ENCODE results near the gene EVC2. TPM values are rescaled to one million over a fixed set of nuclear protein-coding genes. Genes with fewer than 3 reads are reported as not detected.

The EVC2 gene
- total RNA-seq, 1 donor from 2014 or later: 1.1 TPM

DNA sequence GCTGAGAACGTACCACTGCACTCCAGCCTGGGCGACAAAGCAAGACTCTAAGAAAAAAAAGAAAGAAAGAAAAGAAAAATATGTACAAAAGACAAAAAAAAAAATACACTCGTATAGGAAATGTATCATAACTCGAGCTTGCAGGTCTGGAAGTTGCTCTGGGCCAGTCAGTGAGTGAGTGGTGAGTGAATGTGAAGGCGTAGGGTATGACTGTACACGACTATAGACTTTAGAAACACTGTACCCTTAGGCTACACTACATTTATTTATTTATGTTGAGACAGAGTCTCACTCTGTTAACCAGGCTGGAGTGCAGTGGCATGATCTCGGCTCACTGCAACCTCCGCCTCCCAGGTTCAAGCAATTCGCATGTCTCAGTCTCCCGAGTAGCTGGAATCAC, 29.4 kb downstream of the EVC2 start:
- Mint-ChIP-seq H3K9me3 (no peaks in the 10 kb centered on the region), H3K27me3 (no peaks in the 10 kb centered on the region), H3K27ac (no peak overlapping the region), H3K4me1 (no peaks in the 10 kb centered on the region), H3K4me3 (no peak overlapping the region), H3K36me3 (ENCODE audit: low read depth) (no peaks in the 10 kb centered on the region)
- ATAC-seq (ENCODE audit: low read depth) (no peak), DNase-seq (no peak)
- TF ChIP-seq, protein P1, sequence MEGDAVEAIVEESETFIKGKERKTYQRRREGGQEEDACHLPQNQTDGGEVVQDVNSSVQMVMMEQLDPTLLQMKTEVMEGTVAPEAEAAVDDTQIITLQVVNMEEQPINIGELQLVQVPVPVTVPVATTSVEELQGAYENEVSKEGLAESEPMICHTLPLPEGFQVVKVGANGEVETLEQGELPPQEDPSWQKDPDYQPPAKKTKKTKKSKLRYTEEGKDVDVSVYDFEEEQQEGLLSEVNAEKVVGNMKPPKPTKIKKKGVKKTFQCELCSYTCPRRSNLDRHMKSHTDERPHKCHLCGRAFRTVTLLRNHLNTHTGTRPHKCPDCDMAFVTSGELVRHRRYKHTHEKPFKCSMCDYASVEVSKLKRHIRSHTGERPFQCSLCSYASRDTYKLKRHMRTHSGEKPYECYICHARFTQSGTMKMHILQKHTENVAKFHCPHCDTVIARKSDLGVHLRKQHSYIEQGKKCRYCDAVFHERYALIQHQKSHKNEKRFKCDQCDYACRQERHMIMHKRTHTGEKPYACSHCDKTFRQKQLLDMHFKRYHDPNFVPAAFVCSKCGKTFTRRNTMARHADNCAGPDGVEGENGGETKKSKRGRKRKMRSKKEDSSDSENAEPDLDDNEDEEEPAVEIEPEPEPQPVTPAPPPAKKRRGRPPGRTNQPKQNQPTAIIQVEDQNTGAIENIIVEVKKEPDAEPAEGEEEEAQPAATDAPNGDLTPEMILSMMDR (IDR thresholded peaks at IDR 0.05): no peak
- intact Hi-C loops (cut with micrococcal nuclease): no loop called here
- ChIA-PET CTCF (no interaction called here), POLR2A (no interaction called here)

DNA sequence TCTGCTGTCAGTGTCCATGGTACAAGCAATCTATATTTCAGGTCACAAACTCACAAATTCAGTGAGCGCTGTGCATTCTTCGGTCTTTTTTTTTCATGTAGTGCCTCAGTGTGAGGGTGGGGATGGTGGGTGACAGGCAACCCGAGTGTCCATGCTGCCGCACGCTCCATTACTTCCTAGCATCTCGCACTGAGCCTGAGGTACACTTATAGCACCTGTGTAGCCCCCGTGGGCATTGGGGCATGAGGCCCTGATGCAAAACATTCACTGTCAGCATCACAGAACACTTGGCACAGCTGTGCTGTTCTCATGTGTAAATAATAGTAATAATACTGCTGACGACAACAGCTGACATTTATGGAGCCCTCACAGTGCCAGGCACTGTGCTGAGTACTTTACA, 31.6 kb downstream of the EVC2 start:
- CTCF ChIA-PET: no interaction called here
- POLR2A ChIA-PET: no interaction called here
- H3K4me3 Mint-ChIP-seq: no peak overlapping the region
- no peak overlapping the region for H3K27ac Mint-ChIP-seq
- no peaks in the 10 kb centered on the region for H3K27me3 Mint-ChIP-seq
- no peak for ATAC-seq (ENCODE audit: low read depth)
- no peak for DNase-seq
- TF ChIP-seq, protein P1 (IDR thresholded peaks at IDR 0.05): no peak
- H3K36me3 Mint-ChIP-seq (ENCODE audit: low read depth): no peaks in the 10 kb centered on the region
- no peaks in the 10 kb centered on the region for H3K9me3 Mint-ChIP-seq
- intact Hi-C loops (cut with micrococcal nuclease): no loop called here
- H3K4me1 Mint-ChIP-seq: no peaks in the 10 kb centered on the region

DNA sequence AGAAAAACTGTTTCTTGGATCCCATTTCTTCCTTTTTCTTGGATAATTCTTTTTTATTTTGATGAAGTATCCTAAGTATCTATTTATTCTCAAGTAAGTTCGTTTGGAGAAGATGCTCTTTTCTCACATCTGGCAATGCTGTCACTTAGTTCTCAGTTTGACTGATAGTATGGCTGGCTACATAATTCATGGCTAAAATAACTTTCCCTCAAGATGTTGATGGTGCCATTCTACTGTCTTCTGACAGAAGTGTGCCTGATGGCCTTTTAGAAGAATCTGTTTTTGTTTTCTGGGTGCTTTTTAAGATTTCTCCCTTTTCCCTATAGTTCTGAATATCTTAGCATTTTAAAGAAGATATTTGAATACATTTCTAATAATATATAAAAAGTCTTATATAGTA, 41.6 kb downstream of the EVC2 start:
- no peaks in the 10 kb centered on the region for H3K4me1 Mint-ChIP-seq
- H3K27me3 Mint-ChIP-seq: no peaks in the 10 kb centered on the region
- no peak overlapping the region for H3K4me3 Mint-ChIP-seq
- H3K27ac Mint-ChIP-seq: no peak overlapping the region
- H3K9me3 Mint-ChIP-seq: peaks cover 8% of the 10 kb centered on the region
- intact Hi-C loops (cut with micrococcal nuclease): no loop called here
- ATAC-seq (ENCODE audit: low read depth) (no peak), DNase-seq (no peak)
- ChIA-PET CTCF (no interaction called here), POLR2A (no interaction called here)
- TF ChIP-seq, protein P1 (IDR thresholded peaks at IDR 0.05): no peak
- H3K36me3 Mint-ChIP-seq (ENCODE audit: low read depth): no peaks in the 10 kb centered on the region

DNA sequence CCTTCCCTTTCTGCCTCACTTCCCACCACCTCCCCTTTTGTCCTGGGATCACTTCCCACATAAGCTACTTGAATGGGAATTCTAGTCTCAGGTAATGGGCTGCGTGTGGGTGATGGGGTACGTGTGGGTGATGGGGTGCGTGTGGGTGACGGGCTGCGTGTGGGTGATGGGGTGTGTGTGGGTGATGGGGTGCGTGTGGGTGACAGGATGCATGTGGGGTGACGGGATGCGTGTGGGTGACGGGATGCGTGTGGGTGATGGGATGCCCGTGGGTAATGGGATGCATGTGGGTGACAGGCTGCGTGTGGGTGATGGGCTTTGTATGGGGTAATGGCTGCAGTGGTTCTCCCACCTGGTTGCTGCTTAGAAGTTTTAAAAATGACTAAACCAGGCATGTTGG, 43.6 kb downstream of the EVC2 start:
- Mint-ChIP-seq H3K4me1 (no peaks in the 10 kb centered on the region), H3K4me3 (no peak overlapping the region), H3K36me3 (ENCODE audit: low read depth) (no peaks in the 10 kb centered on the region), H3K9me3 (peaks cover 9% of the 10 kb centered on the region), H3K27ac (no peak overlapping the region), H3K27me3 (no peaks in the 10 kb centered on the region)
- DNase-seq (no peak), ATAC-seq (ENCODE audit: low read depth) (no peak)
- TF ChIP-seq, protein P1 (IDR thresholded peaks at IDR 0.05): no peak
- intact Hi-C loops (cut with micrococcal nuclease): no loop called here
- ChIA-PET CTCF (no interaction called here), POLR2A (no interaction called here)

DNA sequence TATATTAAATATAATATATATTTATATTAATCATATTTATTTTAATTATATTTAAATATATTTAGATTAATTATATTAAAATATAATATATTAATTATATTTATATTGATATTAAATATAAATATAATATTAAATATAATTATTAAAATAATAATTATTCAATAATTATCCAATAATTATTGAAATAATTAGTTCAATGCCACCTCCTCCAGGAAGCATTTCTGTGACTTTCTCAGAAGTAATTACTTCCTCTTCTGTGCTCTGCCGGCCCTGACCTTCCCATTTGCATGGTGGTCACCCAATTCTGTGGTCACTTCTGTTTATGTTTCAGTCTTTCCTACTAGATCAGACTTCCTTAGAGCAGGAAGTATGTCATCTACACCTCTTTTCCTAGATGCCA, 45.8 kb downstream of the EVC2 start:
- H3K36me3 Mint-ChIP-seq (ENCODE audit: low read depth): no peaks in the 10 kb centered on the region
- POLR2A ChIA-PET: no interaction called here
- TF ChIP-seq, protein P1 (IDR thresholded peaks at IDR 0.05): no peak
- no peak overlapping the region for H3K4me3 Mint-ChIP-seq
- H3K27me3 Mint-ChIP-seq: no peaks in the 10 kb centered on the region
- ATAC-seq (ENCODE audit: low read depth) (no peak), DNase-seq (no peak)
- H3K4me1 Mint-ChIP-seq: no peaks in the 10 kb centered on the region
- no peak overlapping the region for H3K27ac Mint-ChIP-seq
- H3K9me3 Mint-ChIP-seq: peaks cover 9% of the 10 kb centered on the region
- CTCF ChIA-PET: no interaction called here
- intact Hi-C loops (cut with micrococcal nuclease): no loop called here

All from activated B cell treated with CpG ODN at 0.5 μM for 24 hours (primary cell).